ENCODE data around the gene SCGN. TPM values are rescaled to one million over a fixed set of nuclear protein-coding genes. Genes with fewer than 3 reads are reported as not detected.

Gene SCGN
- total and polyA plus RNA-seq, 2 of the 13 experiments (the other 11 are each of a cell fraction or from before 2014, with no cell fraction given): 2.9 to 29.0 TPM

DNA sequence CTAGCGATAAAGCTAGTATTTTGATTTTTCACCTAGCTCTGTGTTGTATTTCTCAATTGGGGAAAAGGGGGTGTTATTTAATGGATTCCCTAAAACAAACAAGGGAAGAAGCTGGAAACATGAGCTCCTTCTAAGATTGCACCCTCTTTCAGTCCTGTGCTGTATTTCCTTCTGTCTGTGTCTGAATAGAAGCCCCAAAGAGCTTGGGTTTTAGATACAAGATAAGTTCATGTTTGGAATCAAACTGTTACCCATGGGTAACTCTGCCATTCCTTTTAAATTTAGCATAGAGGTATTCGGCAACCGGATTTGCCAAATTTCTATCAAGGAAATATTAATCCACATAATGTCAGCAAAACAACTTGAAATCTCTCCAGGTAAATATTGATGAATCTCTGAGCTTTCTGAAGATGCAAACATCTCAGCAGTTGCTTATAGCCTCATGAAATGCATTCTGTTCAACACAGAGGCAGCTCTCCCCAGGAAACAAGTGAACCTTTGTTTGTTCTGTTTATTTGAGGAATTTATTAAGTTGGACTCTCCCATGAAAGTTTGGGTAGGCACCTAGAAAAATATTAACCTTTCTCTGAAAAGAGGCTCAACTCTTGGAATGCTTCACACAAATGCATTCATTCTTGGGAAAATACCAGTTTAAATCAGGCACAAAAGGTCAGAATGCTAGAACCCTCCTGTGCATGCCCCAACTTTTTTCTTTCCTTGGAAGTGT is 9.9 kb upstream of the SCGN start (continued):
- TF ChIP-seq ZNF292 (CRISPR knock-in tag; IDR thresholded peaks at IDR 0.05; ENCODE audit: borderline replicate concordance, low read depth) (0 out of 2 replicates have a peak, but pooled peaks have one; percentile 5), HNF4A (CRISPR knock-in tag; IDR thresholded peaks at IDR 0.05) (peak; percentile 62), AHDC1 (CRISPR knock-in tag; IDR thresholded peaks at IDR 0.05; ENCODE audit: borderline replicate concordance) (peak; percentile 94), ZFX (CRISPR knock-in tag; IDR thresholded peaks at IDR 0.05; ENCODE audit: low read depth) (peak; percentile 24; the same call in 1 of the 2 replicates), NR2C2 (CRISPR knock-in tag; IDR thresholded peaks at IDR 0.05; ENCODE audit: borderline replicate concordance) (0 out of 2 replicates have a peak, but pooled peaks have one; percentile 34), NR2F1 (CRISPR knock-in tag; IDR thresholded peaks at IDR 0.05) (0 out of 4 replicates have a peak, but pooled peaks of 1 of the 2 experiments have one; percentile 16), PRPF4 (IDR thresholded peaks at IDR 0.05; ENCODE audit: low read depth, low read length, poor library complexity, severe bottlenecking) (no peak), HDAC2 (CRISPR knock-in tag; IDR thresholded peaks at IDR 0.05) (peak; percentile 92), SOX6 (IDR thresholded peaks at IDR 0.05) (no peak), SOX6 (CRISPR knock-in tag; IDR thresholded peaks at IDR 0.05) (peak; percentile 87), ZNF12 (CRISPR knock-in tag; IDR thresholded peaks at IDR 0.05) (no peak), ZNF629 (CRISPR knock-in tag; conservative IDR thresholded peaks at IDR 0.05) (0 out of 2 replicates have a peak, but pooled peaks have one; percentile 6), TBX3 (IDR thresholded peaks at IDR 0.05; ENCODE audit: borderline replicate concordance) (no peak), THAP11 (CRISPR knock-in tag; IDR thresholded peaks at IDR 0.05) (peak; percentile 40; the same call in 1 of the 2 replicates), ZNF569 (CRISPR knock-in tag; IDR thresholded peaks at IDR 0.05; ENCODE audit: borderline replicate concordance) (no peak), CREM (IDR thresholded peaks at IDR 0.05) (peak; percentile 72), CREM (CRISPR knock-in tag; IDR thresholded peaks at IDR 0.05) (no peak), ZNF644 (CRISPR knock-in tag; IDR thresholded peaks at IDR 0.05; ENCODE audit: low read depth) (peak; percentile 56; the same call in 1 of the 2 replicates)
- TF ChIP-seq, protein P1, sequence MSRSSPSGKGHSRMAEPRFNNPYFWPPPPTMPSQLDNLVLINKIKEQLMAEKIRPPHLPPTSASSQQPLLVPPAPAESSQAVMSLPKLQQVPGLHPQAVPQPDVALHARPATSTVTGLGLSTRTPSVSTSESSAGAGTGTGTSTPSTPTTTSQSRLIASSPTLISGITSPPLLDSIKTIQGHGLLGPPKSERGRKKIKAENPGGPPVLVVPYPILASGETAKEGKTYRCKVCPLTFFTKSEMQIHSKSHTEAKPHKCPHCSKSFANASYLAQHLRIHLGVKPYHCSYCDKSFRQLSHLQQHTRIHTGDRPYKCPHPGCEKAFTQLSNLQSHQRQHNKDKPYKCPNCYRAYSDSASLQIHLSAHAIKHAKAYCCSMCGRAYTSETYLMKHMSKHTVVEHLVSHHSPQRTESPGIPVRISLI (CRISPR knock-in tag; IDR thresholded peaks at IDR 0.05; ENCODE audit: borderline replicate concordance): peak; percentile 65; the same call in 1 of the 2 replicates
- TF ChIP-seq, protein P2, sequence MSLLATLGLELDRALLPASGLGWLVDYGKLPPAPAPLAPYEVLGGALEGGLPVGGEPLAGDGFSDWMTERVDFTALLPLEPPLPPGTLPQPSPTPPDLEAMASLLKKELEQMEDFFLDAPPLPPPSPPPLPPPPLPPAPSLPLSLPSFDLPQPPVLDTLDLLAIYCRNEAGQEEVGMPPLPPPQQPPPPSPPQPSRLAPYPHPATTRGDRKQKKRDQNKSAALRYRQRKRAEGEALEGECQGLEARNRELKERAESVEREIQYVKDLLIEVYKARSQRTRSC (CRISPR knock-in tag; IDR thresholded peaks at IDR 0.05; ENCODE audit: low read depth): no peak
